ENCODE measurements around the gene ZNF317. TPM values are rescaled to one million over a fixed set of nuclear protein-coding genes. Genes with fewer than 3 reads are reported as not detected.

Gene ZNF317
- total and polyA plus RNA-seq, 9 of the 15 experiments (the other 6 are each of a cell fraction or from before 2014, with no cell fraction given): 17.3 to 43.2 (median 34.8) TPM

DNA sequence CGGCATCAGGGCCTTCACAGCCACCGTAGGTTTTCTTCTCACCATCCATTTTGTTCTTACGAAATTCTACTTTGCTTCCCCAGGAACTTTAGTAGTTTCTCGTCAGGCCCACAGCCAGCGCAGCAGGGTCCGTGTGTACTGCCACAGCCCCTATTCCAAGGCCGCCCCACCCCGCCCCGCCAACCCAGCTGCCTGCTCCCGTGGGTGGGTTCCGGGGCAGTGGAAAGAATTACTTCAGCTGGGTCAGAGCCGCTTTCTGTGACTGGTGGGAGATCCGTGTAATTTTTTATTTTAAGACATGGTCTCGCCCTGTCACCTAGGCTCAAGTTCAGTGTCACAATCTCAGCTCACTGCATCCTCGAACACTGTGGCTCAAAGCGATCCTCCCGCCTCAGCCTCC lies 42.8 kb downstream of the ZNF317 start:
- Histone ChIP-seq H3K9ac (ENCODE audit: insufficient read depth in 1 of 2, low read depth in 2 of 2, low read length in 2 of 2) (no peak overlapping the region), H3K36me3 (ENCODE audit: control insufficient read depth, insufficient read depth, low read length) (no peaks in the 10 kb centered on the region), H3K79me2 (ENCODE audit: control insufficient read depth, insufficient read depth, low read length) (no peaks in the 10 kb centered on the region), H3K9me3 (replicated peaks; ENCODE audit: control insufficient read depth, insufficient read depth, low read depth, low read length) (no peaks in the 10 kb centered on the region), H3K27me3 (ENCODE audit: control insufficient read depth in 2 of 2, insufficient read depth in 2 of 2, low read length in 2 of 2) (no peaks in the 10 kb centered on the region), H3K4me3 (no peak overlapping the region), H4K20me1 (replicated peaks; ENCODE audit: control insufficient read depth, insufficient read depth, low read length) (no peaks in the 10 kb centered on the region), H3K4me1 (replicated peaks in 1 of 2; ENCODE audit: control insufficient read depth in 2 of 2, insufficient read depth in 2 of 2, low read length in 2 of 2) (no peaks in the 10 kb centered on the region), H3K27ac (ENCODE audit: extremely low read depth, low read depth, low read length) (no peak overlapping the region), H2AFZ (ENCODE audit: low read depth, low read length) (no peak overlapping the region), H3K9me1 (ENCODE audit: control insufficient read depth, insufficient read depth, low read length) (no peaks in the 10 kb centered on the region), H3K4me2 (ENCODE audit: insufficient read depth, low read length) (no peak overlapping the region)
- no peak for DNase-seq (ENCODE audit: extremely low read depth in 1 of 4, low spot score in 3 of 4)
- POLR2A ChIA-PET: interaction anchor here (0.7 kb wide), 1 partner anchor 827 kb away, joined by 3 read pairs; the partner anchor contains the start of gene COL5A3
- WGBS (ENCODE audit: insufficient coverage, low coverage, missing lambda C conversion rate): 64% methylated on average over 15 of the region's 17 CpGs
- TF ChIP-seq ILF3 (IDR thresholded peaks at IDR 0.05; ENCODE audit: borderline replicate concordance): no peak
- no peak for TF ChIP-seq MYC (IDR thresholded peaks at IDR 0.05; ENCODE audit: low read depth, low read length)
- no peak for TF ChIP-seq MYC (CRISPR knock-in tag; IDR thresholded peaks at IDR 0.05; ENCODE audit: borderline replicate concordance, low read depth)
- TF ChIP-seq FOXA1 (IDR thresholded peaks at IDR 0.05; ENCODE audit: borderline replicate concordance): no peak
- no peak for TF ChIP-seq SRSF7 (optimal IDR thresholded peaks at IDR 0.05; ENCODE audit: low read depth, low read length)
- CTCF ChIA-PET (ENCODE audit: low intra/inter-chr PET ratio): no interaction called here
- in situ Hi-C loops (cut with MboI): no loop called here
- intact Hi-C loops (cut with micrococcal nuclease): no loop called here
- FAIRE-seq: no peak
- BruUV-seq (replicated peaks): no TSS peak
- no peak for ATAC-seq

DNA sequence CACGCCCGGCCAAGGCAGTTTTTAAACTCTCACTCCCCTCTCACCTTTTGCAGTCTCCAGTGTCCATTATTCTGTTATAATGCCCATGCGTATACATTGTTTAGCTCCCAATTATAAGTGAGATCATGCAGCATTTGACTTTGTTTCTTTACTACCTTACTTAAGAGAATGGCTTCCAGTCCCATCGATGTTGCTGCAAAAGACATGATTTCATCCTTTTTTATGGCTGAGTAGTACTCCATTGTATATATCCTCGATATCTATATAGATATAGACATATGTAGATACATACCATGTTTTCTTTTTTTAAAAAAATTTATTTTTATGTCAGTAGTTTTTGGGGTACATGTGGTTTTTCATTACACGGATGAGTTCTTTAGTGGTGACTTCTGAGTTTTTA lies 47.0 kb downstream of the ZNF317 start:
- no TSS peak for BruUV-seq (replicated peaks)
- ChIA-PET POLR2A (interaction anchor here (0.6 to 0.7 kb wide), 2 partner anchors 20 to 682 kb away, joined by 3 read pairs; no protein-coding TSS in a partner anchor), CTCF (ENCODE audit: low intra/inter-chr PET ratio) (interaction anchor here (0.6 kb wide), 1 partner anchor 482 kb away, joined by 3 read pairs; no protein-coding TSS in a partner anchor)
- intact Hi-C loops (cut with micrococcal nuclease) (no loop called here), in situ Hi-C loops (cut with MboI) (no loop called here)
- Histone ChIP-seq H3K9ac (ENCODE audit: insufficient read depth in 1 of 2, low read depth in 2 of 2, low read length in 2 of 2) (no peak overlapping the region), H3K4me1 (replicated peaks in 1 of 2; ENCODE audit: control insufficient read depth in 2 of 2, insufficient read depth in 2 of 2, low read length in 2 of 2) (no peaks in the 10 kb centered on the region), H4K20me1 (replicated peaks; ENCODE audit: control insufficient read depth, insufficient read depth, low read length) (no peaks in the 10 kb centered on the region), H3K27me3 (ENCODE audit: control insufficient read depth in 2 of 2, insufficient read depth in 2 of 2, low read length in 2 of 2) (no peaks in the 10 kb centered on the region), H2AFZ (ENCODE audit: low read depth, low read length) (no peak overlapping the region), H3K79me2 (ENCODE audit: control insufficient read depth, insufficient read depth, low read length) (no peaks in the 10 kb centered on the region), H3K36me3 (ENCODE audit: control insufficient read depth, insufficient read depth, low read length) (no peaks in the 10 kb centered on the region), H3K9me1 (ENCODE audit: control insufficient read depth, insufficient read depth, low read length) (no peaks in the 10 kb centered on the region), H3K9me3 (replicated peaks; ENCODE audit: control insufficient read depth, insufficient read depth, low read depth, low read length) (no peaks in the 10 kb centered on the region), H3K27ac (ENCODE audit: extremely low read depth, low read depth, low read length) (no peak overlapping the region), H3K4me3 (no peak overlapping the region), H3K4me2 (ENCODE audit: insufficient read depth, low read length) (no peak overlapping the region)
- TF ChIP-seq, protein P1, sequence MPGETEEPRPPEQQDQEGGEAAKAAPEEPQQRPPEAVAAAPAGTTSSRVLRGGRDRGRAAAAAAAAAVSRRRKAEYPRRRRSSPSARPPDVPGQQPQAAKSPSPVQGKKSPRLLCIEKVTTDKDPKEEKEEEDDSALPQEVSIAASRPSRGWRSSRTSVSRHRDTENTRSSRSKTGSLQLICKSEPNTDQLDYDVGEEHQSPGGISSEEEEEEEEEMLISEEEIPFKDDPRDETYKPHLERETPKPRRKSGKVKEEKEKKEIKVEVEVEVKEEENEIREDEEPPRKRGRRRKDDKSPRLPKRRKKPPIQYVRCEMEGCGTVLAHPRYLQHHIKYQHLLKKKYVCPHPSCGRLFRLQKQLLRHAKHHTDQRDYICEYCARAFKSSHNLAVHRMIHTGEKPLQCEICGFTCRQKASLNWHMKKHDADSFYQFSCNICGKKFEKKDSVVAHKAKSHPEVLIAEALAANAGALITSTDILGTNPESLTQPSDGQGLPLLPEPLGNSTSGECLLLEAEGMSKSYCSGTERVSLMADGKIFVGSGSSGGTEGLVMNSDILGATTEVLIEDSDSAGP (CRISPR knock-in tag; IDR thresholded peaks at IDR 0.05): no peak
- TF ChIP-seq ZNF146 (CRISPR knock-in tag; IDR thresholded peaks at IDR 0.05; ENCODE audit: unreplicated experiment) (peak; percentile 67), ZNF584 (CRISPR knock-in tag; IDR thresholded peaks at IDR 0.05; ENCODE audit: low read depth) (no peak), RBM25 (IDR thresholded peaks at IDR 0.05; ENCODE audit: low read depth, low read length, severe bottlenecking) (peak; percentile 55), SRSF1 (IDR thresholded peaks at IDR 0.05; ENCODE audit: low read depth, low read length) (no peak)
- WGBS (ENCODE audit: insufficient coverage, low coverage, missing lambda C conversion rate): 33% methylated on average over 6 of the region's 6 CpGs
- no peak for FAIRE-seq
- no peak for DNase-seq (ENCODE audit: extremely low read depth in 1 of 4, low spot score in 3 of 4)
- ATAC-seq: no peak
